ENCODE data around the gene SMARCA4.

GRCh38 chr19:10979951-10980381, 19.1 kb downstream of the SMARCA4 start:
- TF ChIP-seq POLR2A (IDR thresholded peaks at IDR 0.05) (no peak), POLR2AphosphoS5 (IDR thresholded peaks at IDR 0.05) (no peak), CTCF (IDR thresholded peaks at IDR 0.05) (no peak), EP300 (IDR thresholded peaks at IDR 0.05) (no peak)
